HG03439 (cell line): ENCODE measurements around the gene FBXL19.
A peak's percentile ranks its signal among the peaks of the same experiment; 100 is the strongest.
"Not testable (repeated sequence)": the region's sequence is repeated elsewhere in the genome, so short reads cannot be mapped to it uniquely, and the experiment has no call there.

Experiments
- ATAC-seq: cut with Tn5 transposase; IDR thresholded peaks from one replicate; pipeline ENCODE4 v1.9.1; 2021; ENCODE audit warnings: mild to moderate bottlenecking, moderate library complexity; ENCODE audit not compliant: unreplicated experiment

The FBXL19 gene

GRCh38 chr16:30921748-30922419 lies 1.5 kb upstream of the FBXL19 start:
- ATAC-seq = peak; percentile 1

DNA sequence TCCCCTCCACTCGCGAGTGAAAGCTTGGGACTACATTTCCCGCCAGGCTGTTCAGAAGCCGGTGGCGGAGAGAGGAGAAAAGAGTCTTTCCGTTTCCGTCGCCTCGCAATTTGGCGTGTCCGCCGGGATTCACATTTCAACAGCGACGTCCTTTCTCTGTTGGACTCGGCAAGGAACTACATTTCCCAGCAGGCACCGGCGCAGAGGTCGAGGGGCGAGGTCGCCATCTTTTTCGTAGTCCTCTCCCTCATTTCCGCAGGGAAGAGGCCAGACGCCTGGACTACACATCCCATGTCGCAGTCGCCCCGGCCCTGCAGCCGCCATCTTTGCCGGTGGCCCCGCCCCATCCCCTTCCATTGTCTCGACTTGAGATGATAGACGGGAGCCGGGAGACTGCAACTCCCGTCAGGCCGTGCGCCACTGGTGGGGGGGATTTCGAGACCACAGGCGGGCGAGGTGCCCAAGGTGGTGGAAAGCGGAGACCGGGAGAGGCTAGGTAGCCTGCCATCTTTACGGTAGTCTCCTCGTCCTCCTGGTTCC lies 882 bp upstream of the FBXL19 start:
- ATAC-seq = peak; percentile 83

GRCh38 chr16:30922960-30923535 lies 324 bp upstream of the FBXL19 start:
- ATAC-seq = peak; percentile 56

DNA sequence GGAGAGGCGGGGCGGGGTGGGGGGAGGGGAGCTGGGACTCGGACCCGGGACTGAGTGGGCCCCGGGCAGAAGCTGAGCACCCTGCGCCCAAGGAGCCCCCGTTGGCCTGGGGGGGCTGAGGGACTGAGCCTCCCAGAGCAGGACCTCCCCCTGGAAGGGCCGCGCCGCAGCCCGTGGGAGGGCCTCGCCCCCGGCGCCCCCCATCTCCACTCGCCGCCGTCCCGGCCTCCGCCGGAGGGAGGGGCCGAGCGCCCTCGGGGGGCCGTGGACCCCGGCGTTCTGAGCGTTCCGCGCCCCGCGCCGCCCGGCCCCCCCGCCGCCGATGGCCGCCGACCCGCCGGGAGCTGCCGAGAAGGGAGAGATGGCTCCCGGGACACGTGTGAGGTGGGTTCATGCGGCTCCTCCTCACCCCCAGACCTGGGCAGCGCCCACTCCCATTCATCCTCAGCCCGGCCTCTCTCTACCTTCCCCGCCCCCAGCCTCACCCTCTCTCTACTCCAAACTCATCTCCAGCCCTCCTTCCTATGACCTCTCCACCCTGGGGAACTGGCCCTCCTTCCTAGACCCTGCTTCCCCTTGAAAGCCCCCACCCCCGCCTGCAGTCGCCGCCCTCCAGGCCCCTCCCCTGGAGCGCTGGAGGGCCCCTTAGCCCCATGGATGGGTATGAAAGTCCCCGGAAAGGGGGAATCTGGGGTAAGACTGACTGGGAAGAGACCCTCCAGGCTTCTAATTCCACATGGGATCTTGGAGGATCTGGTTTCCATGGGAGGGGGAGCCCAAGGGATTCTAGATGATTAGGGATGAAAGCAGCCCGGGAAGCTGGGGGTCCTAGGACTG lies 922 bp downstream of the FBXL19 start:
- ATAC-seq = no peak

- no peak for ATAC-seq
Measured at GRCh38 chr16:30924913-30925631, 1.7 kb downstream of the FBXL19 start.

- ATAC-seq = no peak
Measured at GRCh38 chr16:30925632-30925987, 2.2 kb downstream of the FBXL19 start.

DNA sequence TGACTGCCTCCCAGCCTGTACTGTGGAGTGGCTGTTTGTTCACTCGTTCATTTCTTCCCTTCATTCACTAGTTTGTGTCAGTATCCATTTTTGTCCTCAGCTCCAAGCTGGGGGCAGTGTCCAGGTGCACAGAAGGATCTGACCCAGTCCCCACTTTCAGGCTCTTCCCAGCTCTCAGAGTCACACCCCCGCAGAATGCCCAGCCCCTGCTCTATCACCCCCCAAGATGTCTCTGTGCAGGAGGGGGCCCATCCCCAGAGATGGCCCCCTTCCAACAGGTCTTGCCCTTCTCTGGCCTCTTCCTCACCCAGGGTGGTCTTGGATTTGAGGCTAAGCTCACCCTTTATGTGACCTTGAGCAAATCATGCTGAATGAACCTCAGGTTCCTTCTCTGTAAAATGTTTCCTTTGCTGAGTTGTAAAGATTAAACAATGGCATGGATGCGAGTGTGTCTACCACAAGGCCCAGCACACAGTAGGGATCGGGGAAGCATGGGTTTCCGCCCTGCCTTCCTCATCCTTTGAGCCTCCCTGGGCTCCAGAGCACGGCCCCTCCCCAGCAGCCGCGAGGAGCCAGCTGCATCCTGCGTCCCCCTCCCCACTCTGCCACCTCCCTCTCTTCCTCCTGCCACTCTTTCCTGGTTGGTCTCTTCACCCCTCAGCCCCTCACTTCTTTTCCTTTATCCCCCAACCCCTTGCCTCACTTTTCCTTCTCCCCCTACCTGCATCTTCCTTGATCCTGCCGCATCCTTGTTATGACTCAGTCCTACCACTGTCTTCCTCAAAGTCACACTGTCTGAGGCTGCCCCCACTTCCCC lies 2.8 kb downstream of the FBXL19 start:
- no peak for ATAC-seq

- no peak for ATAC-seq
Measured at GRCh38 chr16:30926937-30927788, 3.8 kb downstream of the FBXL19 start.

DNA sequence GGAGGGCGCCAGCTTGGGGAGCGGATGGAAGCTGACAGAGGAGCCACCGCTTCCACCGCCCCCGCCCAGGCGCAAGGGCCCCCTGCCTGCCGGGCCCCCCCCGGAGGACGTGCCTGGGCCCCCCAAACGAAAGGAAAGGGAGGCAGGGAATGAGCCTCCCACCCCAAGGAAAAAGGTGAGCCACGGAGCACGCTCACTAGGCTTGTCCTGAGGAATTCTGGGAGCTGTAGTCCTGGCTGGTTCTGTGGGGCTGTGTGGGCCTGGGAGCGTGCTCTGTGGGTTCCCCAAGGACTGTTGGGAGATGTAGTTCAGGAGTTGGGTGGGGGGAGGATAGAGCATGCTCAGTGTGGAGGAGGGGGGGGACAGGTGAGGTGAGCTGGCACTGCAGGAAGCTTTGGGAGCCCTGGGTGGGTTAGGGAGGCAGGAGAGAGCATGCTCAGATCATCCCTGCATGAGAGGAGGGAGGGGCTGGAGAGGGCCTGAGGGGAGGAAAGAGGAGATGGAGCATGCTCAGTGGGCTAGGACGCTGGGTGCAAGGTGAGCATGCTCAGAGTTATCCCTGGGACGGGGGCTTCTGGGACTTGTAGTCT lies 4.5 kb downstream of the FBXL19 start:
- no peak for ATAC-seq

DNA sequence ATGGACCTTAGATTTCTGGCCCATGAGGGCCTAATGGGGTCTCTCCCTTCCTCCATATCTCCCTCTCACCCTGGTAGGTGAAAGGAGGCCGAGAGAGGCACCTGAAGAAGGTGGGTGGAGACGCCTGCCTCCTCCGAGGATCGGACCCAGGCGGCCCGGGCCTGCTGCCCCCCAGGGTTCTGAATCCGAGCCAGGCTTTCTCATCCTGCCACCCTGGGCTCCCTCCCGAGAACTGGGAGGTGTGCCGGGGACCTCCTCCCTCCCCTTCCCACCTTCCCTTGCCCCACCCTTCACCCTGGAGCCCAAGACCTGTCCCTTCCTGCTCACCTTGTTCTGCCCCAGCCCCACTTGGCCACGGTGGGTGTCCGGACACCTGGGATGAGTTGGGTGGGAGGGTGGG lies 5.0 kb downstream of the FBXL19 start:
- no peak for ATAC-seq

GRCh38 chr16:30929167-30929566 lies 5.8 kb downstream of the FBXL19 start:
- no peak for ATAC-seq

DNA sequence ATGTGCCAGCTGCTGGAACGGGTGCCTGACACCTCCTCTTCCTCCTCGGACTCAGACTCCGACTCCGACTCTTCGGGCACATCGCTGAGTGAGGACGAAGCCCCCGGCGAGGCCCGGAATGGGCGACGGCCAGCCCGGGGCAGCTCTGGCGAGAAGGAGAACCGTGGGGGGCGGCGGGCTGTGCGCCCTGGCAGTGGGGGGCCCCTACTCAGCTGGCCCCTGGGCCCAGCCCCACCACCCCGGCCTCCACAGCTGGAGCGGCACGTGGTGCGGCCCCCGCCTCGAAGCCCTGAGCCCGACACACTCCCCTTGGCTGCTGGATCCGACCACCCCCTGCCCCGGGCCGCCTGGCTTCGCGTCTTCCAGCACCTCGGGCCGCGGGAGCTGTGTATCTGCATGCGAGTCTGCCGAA lies 6.8 kb downstream of the FBXL19 start:
- ATAC-seq = no peak

DNA sequence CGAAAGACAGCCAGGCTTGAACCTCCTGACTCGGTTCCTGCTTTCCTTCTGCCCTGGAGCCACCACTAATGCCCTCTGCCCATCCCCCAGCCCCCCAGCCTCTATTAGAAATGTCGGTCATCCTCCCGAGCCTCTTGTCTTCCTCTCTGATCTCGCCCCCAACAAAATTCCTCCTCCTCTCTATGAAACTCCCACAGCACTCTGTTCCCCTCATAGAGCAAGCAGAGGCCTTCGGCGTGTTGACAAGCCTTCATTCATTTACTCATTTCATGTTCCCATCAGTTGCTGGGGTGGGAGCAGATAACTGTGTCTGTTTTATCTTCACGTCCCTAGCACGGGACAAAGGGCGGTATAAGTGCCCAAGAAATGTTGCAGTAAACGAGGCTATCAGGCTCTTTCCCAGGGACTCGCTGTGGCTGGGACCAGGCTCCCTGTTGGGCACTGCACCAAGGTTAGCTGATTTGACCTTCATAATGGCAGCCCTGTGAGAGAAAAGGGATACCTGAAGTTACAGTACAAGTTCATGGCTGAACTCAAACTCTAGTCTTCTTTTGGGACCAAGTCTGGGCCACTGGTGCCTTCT lies 7.8 kb downstream of the FBXL19 start:
- no peak for ATAC-seq

- ATAC-seq = no peak
Measured at GRCh38 chr16:30934827-30935557, 11.6 kb downstream of the FBXL19 start.

GRCh38 chr16:30937692-30938091 lies 14.3 kb downstream of the FBXL19 start:
- ATAC-seq = no peak

DNA sequence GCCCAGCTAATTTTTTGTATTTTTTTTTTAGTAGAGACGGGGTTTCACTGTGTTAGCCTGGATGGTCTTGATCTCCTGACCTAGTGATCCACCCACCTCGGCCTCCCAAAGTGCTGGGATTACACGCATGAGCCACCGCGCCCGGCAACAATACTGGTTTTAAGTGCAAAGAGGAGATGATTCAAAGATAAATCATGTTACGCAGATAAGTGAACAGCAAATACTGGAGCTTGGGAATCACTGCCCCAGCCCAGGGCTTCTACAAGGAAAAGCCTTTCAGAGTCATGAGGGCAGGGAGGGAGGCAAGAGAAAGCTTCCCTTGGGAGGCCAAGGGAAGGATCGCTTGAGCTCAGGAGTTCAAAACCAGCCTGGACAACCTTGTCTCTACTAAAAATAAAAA lies 16.2 kb downstream of the FBXL19 start:
- ATAC-seq = not testable (repeated sequence)

- peak; percentile 76 for ATAC-seq
Measured at GRCh38 chr16:30941600-30942425, 18.4 kb downstream of the FBXL19 start.
